Measurements from ENCODE around the gene PRKAA1.

DNA sequence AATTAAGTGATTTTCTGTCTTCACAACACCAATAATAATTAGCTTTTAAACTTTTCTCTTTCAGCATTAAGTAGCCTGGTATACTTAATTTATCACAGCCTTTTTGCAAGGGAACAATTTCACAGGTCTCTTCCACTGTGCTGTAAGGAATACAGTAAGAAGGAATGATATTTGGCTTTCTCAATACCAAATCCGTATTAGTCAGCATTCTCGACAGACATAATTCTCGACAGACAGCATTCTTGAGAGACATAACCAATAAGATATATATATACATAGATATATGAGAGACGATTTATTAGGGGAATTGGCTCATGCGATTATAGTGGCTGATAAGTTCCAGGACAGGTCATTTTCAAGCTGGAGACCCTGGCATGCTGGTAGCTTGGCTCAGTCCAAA is 18.0 kb downstream of the PRKAA1 start:
- TF ChIP-seq CTCF (conservative IDR thresholded peaks at IDR 0.05; ENCODE audit: low read length) (no peak), EZH2phosphoT487 (IDR thresholded peaks at IDR 0.05; ENCODE audit: borderline replicate concordance) (no peak)

All from Loucy (cell line).